ENCODE data around the gene C8G.

The C8G gene

DNA sequence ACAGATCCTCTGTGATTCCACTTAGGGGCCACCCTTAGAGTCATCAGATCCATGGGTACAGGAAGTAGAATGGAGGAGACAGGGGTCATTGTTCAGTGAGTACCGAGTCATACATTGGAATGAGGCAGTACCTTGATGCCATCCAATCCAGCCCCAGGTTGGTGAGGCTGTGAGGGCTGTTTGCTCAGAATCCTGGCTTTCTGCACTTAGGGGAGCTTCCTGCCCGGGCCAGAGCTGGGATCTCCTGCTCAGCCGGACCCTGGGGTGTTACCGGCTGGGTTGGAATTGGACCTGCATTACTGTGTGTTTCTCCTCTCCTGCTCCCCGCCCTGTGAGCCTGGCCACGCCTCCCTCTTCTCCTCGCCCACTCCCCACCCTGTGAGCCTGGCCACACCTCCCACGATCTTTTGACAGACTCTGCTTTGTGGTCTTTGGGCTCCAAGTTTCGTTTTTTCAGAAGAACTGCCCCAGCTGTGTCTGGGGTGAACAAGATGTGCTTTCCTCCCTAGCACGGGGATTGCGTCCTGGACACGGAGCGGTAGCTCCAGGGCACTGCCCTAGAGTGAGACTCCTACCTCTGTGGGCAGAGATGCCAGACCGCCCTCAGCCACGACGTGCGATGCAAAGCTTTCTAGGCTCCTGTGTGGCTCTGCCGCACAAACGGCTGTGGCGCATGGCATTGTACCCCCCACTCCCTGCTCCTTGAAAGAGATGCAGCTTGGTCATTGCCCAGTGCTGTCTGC is 43.4 kb upstream of the C8G start:
- no peak overlapping the region for H3K4me3 ChIP-seq (replicated peaks; ENCODE audit: low read depth, low read length)
- TF ChIP-seq, protein P1, sequence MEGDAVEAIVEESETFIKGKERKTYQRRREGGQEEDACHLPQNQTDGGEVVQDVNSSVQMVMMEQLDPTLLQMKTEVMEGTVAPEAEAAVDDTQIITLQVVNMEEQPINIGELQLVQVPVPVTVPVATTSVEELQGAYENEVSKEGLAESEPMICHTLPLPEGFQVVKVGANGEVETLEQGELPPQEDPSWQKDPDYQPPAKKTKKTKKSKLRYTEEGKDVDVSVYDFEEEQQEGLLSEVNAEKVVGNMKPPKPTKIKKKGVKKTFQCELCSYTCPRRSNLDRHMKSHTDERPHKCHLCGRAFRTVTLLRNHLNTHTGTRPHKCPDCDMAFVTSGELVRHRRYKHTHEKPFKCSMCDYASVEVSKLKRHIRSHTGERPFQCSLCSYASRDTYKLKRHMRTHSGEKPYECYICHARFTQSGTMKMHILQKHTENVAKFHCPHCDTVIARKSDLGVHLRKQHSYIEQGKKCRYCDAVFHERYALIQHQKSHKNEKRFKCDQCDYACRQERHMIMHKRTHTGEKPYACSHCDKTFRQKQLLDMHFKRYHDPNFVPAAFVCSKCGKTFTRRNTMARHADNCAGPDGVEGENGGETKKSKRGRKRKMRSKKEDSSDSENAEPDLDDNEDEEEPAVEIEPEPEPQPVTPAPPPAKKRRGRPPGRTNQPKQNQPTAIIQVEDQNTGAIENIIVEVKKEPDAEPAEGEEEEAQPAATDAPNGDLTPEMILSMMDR (IDR thresholded peaks at IDR 0.05; ENCODE audit: low read depth, low read length, missing control alignments), result no peak
- no peak for DNase-seq (ENCODE audit: extremely low read depth, low read depth)

GRCh38 chr9:136902259-136902821 is 42.7 kb upstream of the C8G start:
- TF ChIP-seq, protein P1 (IDR thresholded peaks at IDR 0.05; ENCODE audit: low read depth, low read length, missing control alignments), result no peak
- H3K4me3 ChIP-seq (replicated peaks; ENCODE audit: low read depth, low read length), result no peak overlapping the region
- DNase-seq (ENCODE audit: extremely low read depth, low read depth), result no peak

DNA sequence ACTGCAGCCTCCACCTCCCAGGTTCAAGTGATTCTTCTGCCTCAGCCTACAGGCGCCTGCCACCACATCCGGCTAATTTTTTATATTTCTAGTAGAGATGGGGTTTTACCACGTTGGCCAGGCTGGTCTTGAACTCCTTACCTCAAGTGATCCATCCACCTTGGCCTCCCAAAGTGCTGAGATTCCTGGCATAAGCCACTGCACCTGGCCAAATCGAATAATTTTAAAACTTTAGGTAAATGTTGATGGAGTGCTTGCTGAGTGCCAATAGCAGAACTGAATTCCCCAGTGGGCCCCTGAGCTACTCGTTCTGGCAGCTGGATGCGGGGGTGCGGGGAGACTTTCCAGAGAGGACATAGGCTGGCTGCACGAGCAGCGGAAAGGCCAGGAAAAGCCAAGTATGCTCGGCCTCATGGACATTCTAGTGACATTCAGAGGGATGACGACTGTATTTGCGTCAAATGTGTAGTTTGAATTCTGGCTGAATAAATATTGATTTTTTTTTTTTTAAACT is 41.9 kb upstream of the C8G start:
- TF ChIP-seq, protein P1 (IDR thresholded peaks at IDR 0.05; ENCODE audit: low read depth, low read length, missing control alignments), result no peak
- no peak for DNase-seq (ENCODE audit: extremely low read depth, low read depth)
- no peak overlapping the region for H3K4me3 ChIP-seq (replicated peaks; ENCODE audit: low read depth, low read length)

- H3K4me3 ChIP-seq (replicated peaks; ENCODE audit: low read depth, low read length), result no peak overlapping the region
- no peak for DNase-seq (ENCODE audit: extremely low read depth, low read depth)
- TF ChIP-seq, protein P1 (IDR thresholded peaks at IDR 0.05; ENCODE audit: low read depth, low read length, missing control alignments), result no peak
Observed at GRCh38 chr9:136906266-136906665, 38.8 kb upstream of the C8G start.

DNA sequence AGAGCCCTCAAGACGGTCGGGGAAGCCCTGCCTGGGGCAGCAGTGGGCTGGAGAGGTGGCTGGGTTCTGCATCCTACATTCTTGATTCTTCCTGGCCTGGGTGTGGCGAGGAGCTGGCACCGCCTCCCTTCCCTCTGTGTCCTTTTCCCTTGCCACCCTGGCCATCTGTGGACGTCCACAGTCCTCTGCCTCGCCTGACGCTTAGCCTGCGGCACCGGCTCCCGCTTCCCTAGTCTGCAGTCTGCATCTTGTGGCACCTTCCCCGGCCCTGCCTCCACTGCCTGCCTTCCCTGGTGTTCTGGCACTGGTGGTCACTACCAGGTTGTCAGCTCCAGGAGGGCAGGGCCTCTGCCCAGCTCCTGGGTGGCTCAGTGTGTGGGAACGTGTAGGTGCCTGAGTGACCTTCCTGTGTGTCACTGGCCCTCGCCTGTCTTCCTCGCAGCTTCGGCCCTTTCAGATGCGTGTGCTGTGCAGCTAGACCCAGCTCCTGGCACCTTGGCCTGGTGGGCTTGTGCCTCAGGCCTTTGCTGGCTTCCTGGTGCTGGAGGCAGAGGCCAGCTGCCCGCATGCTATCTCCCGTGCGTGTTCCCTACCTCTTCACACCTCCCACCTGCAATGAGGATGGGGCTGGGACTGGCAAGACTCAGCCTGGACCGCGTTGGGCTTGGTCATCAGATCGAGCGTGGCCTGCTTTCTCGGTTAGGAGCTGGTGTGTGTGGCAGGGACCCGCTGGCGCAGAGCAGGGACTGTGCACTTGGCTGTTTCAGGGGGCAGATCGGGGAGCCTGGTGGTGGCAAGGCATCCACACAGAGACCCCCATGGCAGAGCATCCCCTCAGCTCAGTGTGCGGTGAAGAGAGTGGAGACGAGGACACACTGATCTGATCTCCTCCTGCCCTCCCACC is 37.8 kb upstream of the C8G start:
- no peak overlapping the region for H3K4me3 ChIP-seq (replicated peaks; ENCODE audit: low read depth, low read length)
- DNase-seq (ENCODE audit: extremely low read depth, low read depth), result no peak
- TF ChIP-seq, protein P1 (IDR thresholded peaks at IDR 0.05; ENCODE audit: low read depth, low read length, missing control alignments), result no peak

- TF ChIP-seq, protein P1 (IDR thresholded peaks at IDR 0.05; ENCODE audit: low read depth, low read length, missing control alignments), result no peak
- no peak for DNase-seq (ENCODE audit: extremely low read depth, low read depth)
- no peak overlapping the region for H3K4me3 ChIP-seq (replicated peaks; ENCODE audit: low read depth, low read length)
Observed at GRCh38 chr9:136910197-136910900, 34.7 kb upstream of the C8G start.

Data from HFF-Myc (cell line).